ENCODE data around the gene KCNQ1.

GRCh38 chr11:2565447-2566222, 120.8 kb downstream of the KCNQ1 start:
- TF ChIP-seq CTCF (IDR thresholded peaks at IDR 0.05; ENCODE audit: low read length) (no peak), EZH2 (IDR thresholded peaks at IDR 0.05; ENCODE audit: borderline replicate concordance, low read length) (no peak)
